Amniotic stem cell (primary cell): Measurements from ENCODE around the gene MTRF1L.

Source experiments
- DNase-seq: peaks from one replicate; lab custom pipeline; 2025; lab: John Stamatoyannopoulos, UW

Gene MTRF1L

DNA sequence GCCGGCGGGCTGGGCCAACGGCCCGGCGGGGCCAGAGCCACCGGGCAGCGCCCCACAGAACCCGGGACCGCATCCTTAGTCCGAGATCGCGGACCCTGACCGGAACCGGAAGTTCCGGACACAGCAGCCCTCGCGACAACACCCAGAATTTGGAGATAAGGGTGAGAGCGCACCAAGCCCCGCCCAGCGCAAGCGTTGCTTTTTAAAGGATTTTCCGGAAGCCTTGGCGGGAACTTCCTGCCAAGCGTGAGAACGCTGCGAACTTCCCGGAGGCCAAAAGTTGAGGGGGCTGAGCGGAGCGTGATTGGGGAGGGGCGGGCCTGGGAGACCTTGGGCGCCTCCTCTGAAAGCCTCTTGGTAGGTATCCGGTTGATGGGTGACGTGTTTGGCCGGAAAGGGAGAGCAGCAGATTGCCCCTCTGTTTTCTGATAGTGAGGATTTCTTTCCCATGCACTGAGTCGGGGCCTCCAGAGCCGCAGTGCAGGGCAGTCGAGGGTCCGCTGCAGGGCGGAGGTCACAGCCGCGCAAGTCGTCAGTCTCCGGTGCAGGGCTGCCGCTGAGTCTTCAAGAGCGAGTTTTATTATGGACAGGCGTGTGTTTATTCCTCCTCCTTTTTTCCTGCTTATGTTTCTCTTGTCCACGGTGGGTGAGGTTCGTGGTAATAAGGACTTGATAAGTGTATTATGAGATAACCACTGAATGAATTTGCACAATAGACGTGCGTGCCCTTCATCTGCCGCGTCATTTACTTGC lies at the start of gene MTRF1L:
Gene MTRF1L, minus strand, starts transcription at position 97 of the 753 bp plus-strand sequence. Its CDS starts 24 bp downstream, at position 73.
- DNase-seq, result peak; percentile 97

DNA sequence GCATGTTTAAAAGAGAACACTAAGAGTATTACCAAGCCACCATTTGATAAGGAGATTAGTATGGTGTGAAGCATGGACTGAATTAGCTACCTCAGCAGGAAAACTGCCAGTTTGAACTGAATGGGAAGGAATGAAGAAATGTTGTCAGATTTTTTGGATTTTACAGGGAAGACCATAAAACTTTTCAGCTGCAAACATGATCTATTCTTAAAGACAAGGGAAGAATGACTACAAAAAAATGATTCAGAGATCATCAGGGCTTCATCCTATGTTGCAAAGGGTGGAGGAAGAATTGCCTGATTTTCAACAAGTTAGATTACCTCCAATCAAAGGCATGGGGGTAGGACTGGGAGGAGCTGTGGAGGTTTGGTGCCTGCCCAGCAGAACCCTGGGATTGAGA lies 49.3 kb upstream of the MTRF1L start:
- DNase-seq, result no peak

- no peak for DNase-seq
These were observed 46.1 kb upstream of the MTRF1L start for GRCh38 chr6:153048631-153049030.

DNA sequence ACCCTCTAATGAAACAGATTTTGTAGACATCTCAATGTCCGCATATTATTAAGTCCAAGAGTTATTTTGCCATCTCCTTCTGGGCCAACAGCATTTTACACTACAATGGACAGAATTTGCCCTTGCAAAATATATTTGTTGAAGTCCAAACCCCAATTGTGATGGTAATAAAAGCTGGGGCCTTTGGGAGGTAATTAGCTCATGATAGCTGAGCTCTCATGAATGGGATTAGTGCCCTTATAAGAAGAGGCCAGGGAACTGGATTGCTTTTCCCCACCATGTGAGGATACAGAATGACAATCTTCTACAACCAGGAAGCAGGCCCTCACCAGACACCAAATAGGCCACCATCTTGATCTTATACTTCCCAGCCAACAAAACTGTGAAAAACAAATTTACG lies 44.9 kb upstream of the MTRF1L start:
- no peak for DNase-seq

GRCh38 chr6:153045271-153045670 lies 42.8 kb upstream of the MTRF1L start:
- no peak for DNase-seq

- no peak for DNase-seq
These were observed 41.8 kb upstream of the MTRF1L start for GRCh38 chr6:153044295-153044694.

GRCh38 chr6:153043719-153044118 lies 41.2 kb upstream of the MTRF1L start:
- no peak for DNase-seq

DNA sequence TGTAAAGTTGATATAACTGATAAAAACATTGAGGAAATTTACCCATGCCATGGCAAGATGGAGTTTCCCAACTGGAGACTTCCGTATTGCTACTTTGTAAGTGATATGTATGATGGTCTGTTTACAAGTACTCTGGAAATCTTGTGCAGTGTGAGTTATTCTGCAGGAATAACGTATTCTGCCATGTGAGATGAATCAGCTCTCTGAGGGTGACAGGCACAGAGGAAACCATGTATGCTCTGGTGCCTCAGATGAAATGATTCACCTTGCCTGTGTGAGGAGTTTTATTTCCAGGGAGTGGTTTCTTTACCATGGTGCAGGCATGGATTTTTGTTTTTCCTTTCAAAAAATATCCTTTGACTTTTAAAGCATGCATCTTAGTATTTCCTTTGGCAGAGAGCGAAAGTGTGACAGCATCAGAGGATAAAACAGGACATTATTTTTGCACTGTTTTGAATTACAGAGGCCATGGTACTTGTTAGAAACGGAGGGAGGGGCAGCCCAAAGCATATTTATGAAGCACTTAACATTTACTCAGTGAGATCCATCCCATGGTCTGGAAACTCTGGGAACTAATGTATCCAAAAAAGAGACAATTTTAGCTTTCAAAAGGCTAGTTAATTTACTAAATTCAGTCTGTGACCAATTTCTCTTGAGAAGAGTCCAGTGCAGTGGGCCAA lies 36.0 kb upstream of the MTRF1L start:
- peak; percentile 20 for DNase-seq

DNA sequence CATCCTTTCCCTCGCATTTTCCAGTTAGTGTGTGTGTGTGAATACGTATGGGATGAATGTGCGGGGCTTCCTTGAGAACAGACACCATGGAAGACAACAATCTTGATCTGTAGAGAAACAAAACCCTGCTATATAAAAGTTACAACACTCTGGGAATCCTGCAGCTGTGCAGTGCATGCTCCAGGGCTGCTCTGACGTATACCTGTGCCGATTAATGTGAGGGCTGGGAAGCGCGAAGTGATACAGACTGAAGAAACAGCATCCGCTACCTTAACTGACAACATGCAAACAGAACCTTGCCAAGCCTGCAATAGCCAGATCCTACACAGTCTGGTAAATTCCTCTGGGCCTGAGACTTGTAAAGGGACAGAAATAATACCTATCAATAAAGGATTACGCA lies 31.6 kb upstream of the MTRF1L start:
- no peak for DNase-seq

GRCh38 chr6:153032255-153032882 lies 29.9 kb upstream of the MTRF1L start:
- peak; percentile 9 for DNase-seq

GRCh38 chr6:153031335-153031955 lies 28.9 kb upstream of the MTRF1L start:
- DNase-seq, result no peak

DNA sequence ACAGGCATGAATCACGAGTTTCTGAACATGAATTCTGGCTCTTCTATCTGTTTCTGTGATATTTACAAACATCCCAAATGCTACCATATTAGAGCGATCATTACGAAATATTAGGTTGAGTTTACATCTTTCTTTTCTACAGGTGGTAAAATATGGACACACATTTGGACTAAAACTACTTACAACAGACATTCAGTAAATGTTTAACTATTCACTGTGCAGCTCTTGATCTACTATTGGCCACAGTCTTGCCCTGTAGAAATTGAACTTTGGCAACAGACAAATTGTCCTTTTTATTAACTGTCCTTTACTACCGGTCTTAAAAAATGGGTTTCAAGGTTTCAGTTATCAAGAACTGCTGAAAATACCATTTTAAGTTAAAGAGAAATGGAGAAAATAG lies 26.5 kb upstream of the MTRF1L start:
- DNase-seq, result no peak

DNA sequence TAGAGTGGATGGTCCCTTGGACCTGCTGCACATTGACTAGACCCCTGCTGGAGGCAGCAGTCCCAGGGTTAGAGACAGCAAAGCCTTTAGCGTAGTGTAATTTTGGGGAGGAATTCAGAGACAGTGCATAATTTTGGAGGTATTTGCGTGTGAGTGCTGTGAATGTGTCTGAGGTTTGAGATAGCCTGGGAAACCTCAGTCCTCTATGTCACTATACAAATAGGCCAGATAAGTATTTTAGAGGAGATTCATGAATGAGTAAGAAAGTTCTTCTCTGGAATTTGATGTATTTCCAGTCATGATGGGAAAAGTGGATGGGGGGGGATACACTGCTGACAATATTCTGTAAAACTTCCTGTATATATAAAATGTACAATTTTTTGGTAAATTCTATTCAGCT lies 25.8 kb upstream of the MTRF1L start:
- DNase-seq, result no peak

GRCh38 chr6:153027480-153027879 lies 25.0 kb upstream of the MTRF1L start:
- no peak for DNase-seq

- DNase-seq, result no peak
These were observed 22.2 kb upstream of the MTRF1L start for GRCh38 chr6:153024709-153025017.

DNA sequence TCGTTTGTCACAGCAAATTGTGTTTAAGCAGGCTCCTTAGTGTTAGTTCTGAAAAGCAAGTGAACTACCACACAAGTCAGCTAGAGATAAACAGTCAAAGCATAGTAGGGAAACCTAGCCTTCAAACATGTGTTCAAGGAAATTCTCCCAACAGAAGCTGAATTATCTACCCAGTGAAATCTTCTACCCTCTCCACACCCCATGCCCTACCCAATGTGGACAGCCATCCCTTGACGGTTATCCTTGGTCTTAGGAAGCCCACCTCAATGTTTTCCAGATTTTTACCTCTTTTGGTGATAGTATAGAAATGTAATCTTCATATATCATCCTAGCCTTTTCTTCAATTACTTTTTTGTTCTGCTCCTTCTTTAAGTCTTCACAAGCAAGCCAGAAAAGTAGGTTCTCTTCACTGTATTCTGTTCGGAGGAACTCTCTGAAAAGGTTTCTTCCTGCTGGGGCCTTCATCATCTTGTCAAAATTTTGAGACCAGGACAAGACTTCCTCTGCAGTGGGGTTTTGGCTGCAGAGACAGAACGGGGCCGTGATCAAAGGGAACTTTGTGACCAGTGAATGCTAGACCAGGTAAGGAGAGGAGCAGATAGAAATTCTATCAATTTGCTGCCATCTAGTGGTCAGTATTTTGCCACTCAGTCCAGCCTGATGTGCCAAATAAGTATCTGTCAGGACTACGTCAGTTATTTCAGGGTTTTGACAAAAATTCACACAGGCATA lies 21.6 kb upstream of the MTRF1L start:
- peak; percentile 25 for DNase-seq

DNA sequence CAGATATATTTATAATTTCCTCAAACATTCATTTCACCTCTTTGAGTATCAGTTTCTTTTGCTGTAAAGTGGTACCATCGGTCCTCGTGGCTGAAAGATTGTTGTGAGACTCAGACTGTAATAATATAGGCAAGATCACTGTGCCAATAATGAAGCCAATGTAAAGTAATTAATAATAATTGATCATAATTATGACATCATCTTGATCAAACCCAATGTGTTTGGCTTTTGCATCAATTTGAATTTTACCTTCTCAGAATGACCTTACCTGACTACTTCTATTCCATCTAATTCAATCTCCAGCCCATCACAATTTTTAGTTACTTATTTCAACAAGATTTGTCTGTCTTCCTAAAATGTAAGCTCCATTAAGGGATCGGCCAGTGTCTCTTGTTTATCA lies 15.8 kb upstream of the MTRF1L start:
- DNase-seq, result no peak

DNA sequence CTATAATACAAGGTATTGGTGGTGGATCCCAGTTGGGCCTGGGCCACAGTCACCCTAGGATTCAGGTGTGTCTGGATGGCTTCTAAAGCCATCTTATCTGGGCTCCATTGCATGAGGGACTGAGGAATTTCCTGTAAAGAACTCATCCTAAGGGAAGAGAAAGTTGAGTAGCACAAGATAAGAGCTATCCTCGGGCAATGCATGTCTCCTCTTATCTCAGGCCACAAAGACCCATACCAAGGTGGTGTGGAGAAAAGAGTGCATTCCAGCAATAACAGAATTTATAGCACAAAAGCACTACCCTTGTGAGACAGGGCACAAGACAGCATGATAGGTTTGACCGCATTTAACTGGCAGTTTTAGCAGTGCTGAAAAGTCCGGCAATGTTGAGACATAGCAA lies 14.3 kb upstream of the MTRF1L start:
- DNase-seq, result no peak

- no peak for DNase-seq
These were observed 12.7 kb upstream of the MTRF1L start for GRCh38 chr6:153015094-153015640.

DNA sequence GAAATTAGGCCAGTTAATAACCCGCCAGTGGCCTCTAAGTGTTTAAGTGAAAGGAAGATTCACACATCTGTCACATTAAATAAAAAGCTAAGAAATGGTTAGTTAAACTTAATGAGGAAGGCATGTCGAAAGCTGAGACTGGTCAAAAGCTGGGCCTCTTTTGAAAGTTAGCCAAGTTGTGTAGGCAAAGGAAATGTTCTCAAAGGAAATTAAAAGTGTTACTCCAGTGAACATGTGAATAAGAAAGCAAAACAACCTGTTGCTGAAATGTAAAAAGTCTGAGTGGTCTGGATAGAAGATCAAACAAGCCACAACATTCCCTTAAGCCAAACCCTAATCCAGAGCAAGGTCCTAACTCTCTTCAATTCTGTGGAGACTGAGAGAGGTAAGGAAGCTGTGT lies 10.9 kb upstream of the MTRF1L start:
- no peak for DNase-seq

DNA sequence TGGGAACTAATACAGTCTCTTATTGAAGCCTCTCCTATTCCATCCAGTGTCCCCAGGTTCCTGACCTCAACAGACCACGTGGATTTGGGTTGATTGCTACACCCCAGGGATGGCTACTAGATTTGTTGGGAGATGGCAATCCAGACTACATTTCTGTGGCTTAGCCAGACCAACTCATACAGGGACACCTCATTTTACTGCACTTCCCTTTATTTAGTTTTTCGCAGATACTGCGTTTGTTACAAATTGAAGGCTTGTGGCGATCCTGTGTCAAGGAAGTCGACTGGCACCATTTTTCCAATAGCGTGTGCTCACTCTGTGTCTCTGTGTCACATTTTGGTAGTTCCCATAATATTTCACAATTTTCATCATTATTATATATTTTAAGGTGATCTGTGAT lies 10.3 kb upstream of the MTRF1L start:
- DNase-seq, result no peak

GRCh38 chr6:153003366-153003690 lies 819 bp upstream of the MTRF1L start:
- no peak for DNase-seq
